ENCODE measurements around the gene TDRD1. TPM values are rescaled to one million over a fixed set of nuclear protein-coding genes. Genes with fewer than 3 reads are reported as not detected.
A peak's percentile ranks its signal among the peaks of the same experiment; 100 is the strongest.

TDRD1 gene
- total and polyA plus RNA-seq, 2 donors (not counting 1 experiment from before 2014, with no cell fraction given) = 0.10 to 0.22 TPM

DNA sequence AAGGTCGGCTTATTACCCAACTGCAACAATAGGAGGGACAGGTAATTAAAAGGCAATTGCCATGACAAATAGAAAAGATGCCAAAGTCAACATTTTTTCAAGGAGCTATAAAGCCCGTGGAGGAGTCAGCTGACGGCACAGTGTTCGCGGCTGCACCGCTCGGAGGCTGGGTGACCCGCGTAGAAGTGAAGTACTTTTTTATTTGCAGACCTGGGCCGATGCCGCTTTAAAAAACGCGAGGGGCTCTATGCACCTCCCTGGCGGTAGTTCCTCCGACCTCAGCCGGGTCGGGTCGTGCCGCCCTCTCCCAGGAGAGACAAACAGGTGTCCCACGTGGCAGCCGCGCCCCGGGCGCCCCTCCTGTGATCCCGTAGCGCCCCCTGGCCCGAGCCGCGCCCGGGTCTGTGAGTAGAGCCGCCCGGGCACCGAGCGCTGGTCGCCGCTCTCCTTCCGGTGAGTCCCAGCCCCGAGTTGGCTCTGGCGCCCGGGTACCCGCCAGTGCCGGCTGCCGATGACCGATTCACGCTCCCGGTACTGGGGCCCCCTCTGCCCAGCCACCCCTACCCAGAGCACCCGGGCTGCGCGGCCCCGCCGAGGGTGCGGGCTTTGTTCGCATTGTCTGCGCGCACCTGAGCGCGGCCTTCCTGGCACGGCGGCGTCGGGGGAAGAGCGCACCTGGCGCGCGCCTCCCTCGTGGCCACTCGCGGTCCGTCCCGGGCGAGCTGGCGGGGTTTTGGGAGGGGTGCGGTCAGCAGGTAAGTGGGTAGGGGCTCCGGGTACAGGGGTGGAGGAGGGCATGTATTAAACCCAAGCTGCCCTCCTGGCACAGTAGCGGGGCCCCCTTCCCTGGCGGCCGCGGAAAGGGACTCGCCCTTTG, 60.2 kb downstream of the TDRD1 start, which contains the start of gene VWA2:
Gene VWA2 (plus strand): TSS at position 138 of the 877 bp plus-strand sequence. CDS start 9,460 bp downstream, outside the sequence.
- H3K4me2 ChIP-seq (replicated peaks; ENCODE audit: low read depth, low read length, poor library complexity, severe bottlenecking) = peak within 1 kb of the TSS; percentile 76
- ChIA-PET POLR2A (no interaction called here), CTCF (interaction anchor here (1.0 kb wide), 1 partner anchor 8 kb away, joined by 3 read pairs; no protein-coding TSS in a partner anchor)
- Mint-ChIP-seq H3K4me1 (peaks cover 11% of the 10 kb centered on the region), H3K9me3 (ENCODE audit: insufficient read depth) (no peaks in the 10 kb centered on the region), H3K4me3 (peak within 1 kb of the TSS; percentile 70), H3K27ac (no peak within 1 kb of the TSS), H3K27me3 (peaks cover 62% of the 10 kb centered on the region)
- peaks cover 0 to 39% (median 22%) of the 10 kb centered on the region in 4 experiments for H3K27me3 ChIP-seq (replicated peaks in 1 of 4; ENCODE audit: control extremely low read depth in 1 of 4, control insufficient read depth in 3 of 4, insufficient read depth in 4 of 4, low read length in 3 of 4)
- no peaks in the 10 kb centered on the region for H3K9me3 ChIP-seq (ENCODE audit: control extremely low read depth in 1 of 3, control insufficient read depth in 2 of 3, insufficient read depth in 1 of 3, low read length in 2 of 3)
- no peaks in the 10 kb centered on the region for H3K36me3 ChIP-seq (replicated peaks in 1 of 2; ENCODE audit: control extremely low read depth in 1 of 2, control insufficient read depth in 1 of 2, extremely low read depth in 1 of 2, insufficient read depth in 2 of 2, low read length in 1 of 2)
- intact Hi-C loops (cut with micrococcal nuclease) = loop anchor here (10.0 kb wide), 1 partner anchor 435 kb away; no protein-coding TSS in a partner anchor
- H3K4me1 ChIP-seq (ENCODE audit: control insufficient read depth in 2 of 2, insufficient read depth in 2 of 2, low read length in 2 of 2) = peaks cover 10% of the 10 kb centered on the region in 2 donors
- H3K27ac ChIP-seq (ENCODE audit: low read length in 2 of 2) = no peak within 1 kb of the TSS
- peak within 1 kb of the TSS; percentile 54 for H3K9ac ChIP-seq (ENCODE audit: low read length)
- peak within 1 kb of the TSS; percentile 4 to 46 (median 32) for H3K4me3 ChIP-seq (ENCODE audit: control extremely low read depth in 1 of 5, extremely low read depth in 1 of 5, insufficient read depth in 1 of 5, low read depth in 2 of 5, low read length in 4 of 5)
- peak; percentile 43 for DNase-seq
- H2AFZ ChIP-seq (ENCODE audit: insufficient read depth, low read depth, low read length, poor library complexity, severe bottlenecking) = peak within 1 kb of the TSS; percentile 65
- ATAC-seq (ENCODE audit: low read depth) = peak; percentile 51
- WGBS (ENCODE audit: insufficient coverage) = 2% methylated on average over 74 of the region's 79 CpGs
- no peak for TF ChIP-seq EZH2 (IDR thresholded peaks at IDR 0.05; ENCODE audit: borderline replicate concordance, insufficient read depth, low read depth, low read length, poor library complexity, severe bottlenecking)
- TF ChIP-seq, protein P1, sequence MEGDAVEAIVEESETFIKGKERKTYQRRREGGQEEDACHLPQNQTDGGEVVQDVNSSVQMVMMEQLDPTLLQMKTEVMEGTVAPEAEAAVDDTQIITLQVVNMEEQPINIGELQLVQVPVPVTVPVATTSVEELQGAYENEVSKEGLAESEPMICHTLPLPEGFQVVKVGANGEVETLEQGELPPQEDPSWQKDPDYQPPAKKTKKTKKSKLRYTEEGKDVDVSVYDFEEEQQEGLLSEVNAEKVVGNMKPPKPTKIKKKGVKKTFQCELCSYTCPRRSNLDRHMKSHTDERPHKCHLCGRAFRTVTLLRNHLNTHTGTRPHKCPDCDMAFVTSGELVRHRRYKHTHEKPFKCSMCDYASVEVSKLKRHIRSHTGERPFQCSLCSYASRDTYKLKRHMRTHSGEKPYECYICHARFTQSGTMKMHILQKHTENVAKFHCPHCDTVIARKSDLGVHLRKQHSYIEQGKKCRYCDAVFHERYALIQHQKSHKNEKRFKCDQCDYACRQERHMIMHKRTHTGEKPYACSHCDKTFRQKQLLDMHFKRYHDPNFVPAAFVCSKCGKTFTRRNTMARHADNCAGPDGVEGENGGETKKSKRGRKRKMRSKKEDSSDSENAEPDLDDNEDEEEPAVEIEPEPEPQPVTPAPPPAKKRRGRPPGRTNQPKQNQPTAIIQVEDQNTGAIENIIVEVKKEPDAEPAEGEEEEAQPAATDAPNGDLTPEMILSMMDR (IDR thresholded peaks at IDR 0.05) = no peak
- no peaks in the 10 kb centered on the region for H3K79me2 ChIP-seq (ENCODE audit: control insufficient read depth, insufficient read depth, low read length)
- H4K20me1 ChIP-seq (ENCODE audit: control insufficient read depth, insufficient read depth, low read length, poor library complexity, severe bottlenecking) = no peaks in the 10 kb centered on the region

- WGBS (ENCODE audit: insufficient coverage) = 70% methylated on average over 4 of the region's 11 CpGs
- Histone ChIP-seq H3K9me3 (ENCODE audit: control extremely low read depth in 1 of 3, control insufficient read depth in 2 of 3, insufficient read depth in 1 of 3, low read length in 2 of 3) (no peaks in the 10 kb centered on the region), H2AFZ (ENCODE audit: insufficient read depth, low read depth, low read length, poor library complexity, severe bottlenecking) (peak overlapping the region; percentile 65), H3K4me2 (replicated peaks; ENCODE audit: low read depth, low read length, poor library complexity, severe bottlenecking) (peak overlapping the region; percentile 76), H3K4me3 (ENCODE audit: control extremely low read depth in 1 of 5, extremely low read depth in 1 of 5, insufficient read depth in 1 of 5, low read depth in 2 of 5, low read length in 4 of 5) (no peak overlapping the region), H3K9ac (ENCODE audit: low read length) (no peak overlapping the region), H3K36me3 (replicated peaks in 1 of 2; ENCODE audit: control extremely low read depth in 1 of 2, control insufficient read depth in 1 of 2, extremely low read depth in 1 of 2, insufficient read depth in 2 of 2, low read length in 1 of 2) (no peaks in the 10 kb centered on the region), H3K4me1 (ENCODE audit: control insufficient read depth in 2 of 2, insufficient read depth in 2 of 2, low read length in 2 of 2) (peaks cover 10% of the 10 kb centered on the region in 2 donors), H3K27me3 (replicated peaks in 1 of 4; ENCODE audit: control extremely low read depth in 1 of 4, control insufficient read depth in 3 of 4, insufficient read depth in 4 of 4, low read length in 3 of 4) (peaks cover 0 to 39% (median 20%) of the 10 kb centered on the region in 4 experiments), H3K27ac (ENCODE audit: low read length in 2 of 2) (no peak overlapping the region), H4K20me1 (ENCODE audit: control insufficient read depth, insufficient read depth, low read length, poor library complexity, severe bottlenecking) (no peaks in the 10 kb centered on the region), H3K79me2 (ENCODE audit: control insufficient read depth, insufficient read depth, low read length) (no peaks in the 10 kb centered on the region)
- Mint-ChIP-seq H3K27ac (no peak overlapping the region), H3K9me3 (ENCODE audit: insufficient read depth) (no peaks in the 10 kb centered on the region), H3K27me3 (peaks cover 62% of the 10 kb centered on the region), H3K4me1 (peaks cover 11% of the 10 kb centered on the region), H3K4me3 (peak overlapping the region; percentile 37)
- CTCF ChIA-PET = no interaction called here
- POLR2A ChIA-PET = no interaction called here
- intact Hi-C loops (cut with micrococcal nuclease) = loop anchor here (10.0 kb wide), 1 partner anchor 435 kb away; no protein-coding TSS in a partner anchor
- TF ChIP-seq, protein P1 (IDR thresholded peaks at IDR 0.05) = no peak
- TF ChIP-seq EZH2 (IDR thresholded peaks at IDR 0.05; ENCODE audit: borderline replicate concordance, insufficient read depth, low read depth, low read length, poor library complexity, severe bottlenecking) = no peak
- ATAC-seq (ENCODE audit: low read depth) = no peak
- no peak for DNase-seq
These were observed 60.8 kb downstream of the TDRD1 start for GRCh38 chr10:114239994-114240345.

Measured in B cell (primary cell).